Measurements from ENCODE around the gene ZC3H18. TPM values are rescaled to one million over a fixed set of nuclear protein-coding genes. Genes with fewer than 3 reads are reported as not detected.

Gene ZC3H18
- total and polyA plus RNA-seq, 2 experiments from 2014 or later, result 30.0 to 40.7 TPM

GRCh38 chr16:88537859-88538258 lies 32.3 kb upstream of the ZC3H18 start:
- no peaks in the 10 kb centered on the region for H4K20me1 ChIP-seq (replicated peaks; ENCODE audit: insufficient read depth)
- H3K4me1 ChIP-seq (ENCODE audit: insufficient read depth), result no peaks in the 10 kb centered on the region; the same call in 1 of the 2 replicates
- peaks cover 16% of the 10 kb centered on the region for H3K27me3 Mint-ChIP-seq (ENCODE audit: insufficient read depth, low read depth, poor library complexity)
- H3K4me1 Mint-ChIP-seq, result peaks cover 10% of the 10 kb centered on the region
- no peaks in the 10 kb centered on the region for H3K79me2 ChIP-seq (replicated peaks; ENCODE audit: insufficient read depth)
- ATAC-seq (no peak), DNase-seq (ENCODE audit: low spot score) (no peak)
- H3K27me3 ChIP-seq (ENCODE audit: insufficient read depth), result no peaks in the 10 kb centered on the region
- H2AFZ ChIP-seq, result no peak overlapping the region
- H3F3A ChIP-seq (replicated peaks; ENCODE audit: low read depth), result peaks cover 5% of the 10 kb centered on the region; the same call in 1 of the 2 replicates
- peaks cover 4% of the 10 kb centered on the region; the same call in 2 of the 3 replicates for H3K36me3 Mint-ChIP-seq (ENCODE audit: low read depth)
- H3K27ac ChIP-seq (ENCODE audit: low read depth), result no peak overlapping the region
- H3K36me3 ChIP-seq (ENCODE audit: insufficient read depth), result no peaks in the 10 kb centered on the region
- H3K27ac Mint-ChIP-seq, result no peak overlapping the region
- H3K4me3 Mint-ChIP-seq, result no peak overlapping the region
- H3K9me2 ChIP-seq (ENCODE audit: insufficient read depth), result no peaks in the 10 kb centered on the region
- peaks cover 10% of the 10 kb centered on the region for H3K9me3 Mint-ChIP-seq
- no peak overlapping the region for H3K4me2 ChIP-seq
- no peak for TF ChIP-seq JUNB (IDR thresholded peaks at IDR 0.05; ENCODE audit: unreplicated experiment)
- no peak for TF ChIP-seq NANOG (IDR thresholded peaks at IDR 0.05; ENCODE audit: borderline replicate concordance)
- no peak for TF ChIP-seq ZNF114 (CRISPR knock-in tag; IDR thresholded peaks at IDR 0.05)
- no peak for TF ChIP-seq CREB1 (CRISPR knock-in tag; IDR thresholded peaks at IDR 0.05; ENCODE audit: low read depth)
- no peak for TF ChIP-seq EZH2 (IDR thresholded peaks at IDR 0.05; ENCODE audit: low read depth, unreplicated experiment)
- TF ChIP-seq ETS1 (IDR thresholded peaks at IDR 0.05), result no peak
- H3K4me3 ChIP-seq, result no peak overlapping the region

- peaks cover 20% of the 10 kb centered on the region for H3K27me3 Mint-ChIP-seq (ENCODE audit: insufficient read depth, low read depth, poor library complexity)
- H3K27me3 ChIP-seq (ENCODE audit: insufficient read depth), result no peaks in the 10 kb centered on the region
- H3K9me3 Mint-ChIP-seq, result peaks cover 17% of the 10 kb centered on the region
- H3K79me2 ChIP-seq (replicated peaks; ENCODE audit: insufficient read depth), result no peaks in the 10 kb centered on the region
- H3K36me3 ChIP-seq (ENCODE audit: insufficient read depth), result no peaks in the 10 kb centered on the region
- no peak for DNase-seq (ENCODE audit: low spot score)
- no peaks in the 10 kb centered on the region for H4K20me1 ChIP-seq (replicated peaks; ENCODE audit: insufficient read depth)
- H3F3A ChIP-seq (replicated peaks; ENCODE audit: low read depth), result peaks cover 5% of the 10 kb centered on the region; the same call in 1 of the 2 replicates
- no peak overlapping the region for H3K4me2 ChIP-seq
- no peak for ATAC-seq
- H3K4me3 Mint-ChIP-seq, result no peak overlapping the region; the same call in 2 of the 3 replicates
- no peaks in the 10 kb centered on the region for H3K9me2 ChIP-seq (ENCODE audit: insufficient read depth)
- H3K4me1 ChIP-seq (ENCODE audit: insufficient read depth), result no peaks in the 10 kb centered on the region; the same call in 1 of the 2 replicates
- no peak overlapping the region for H3K27ac ChIP-seq (ENCODE audit: low read depth)
- H3K4me1 Mint-ChIP-seq, result peaks cover 10% of the 10 kb centered on the region
- H3K27ac Mint-ChIP-seq, result no peak overlapping the region
- no peak overlapping the region for H2AFZ ChIP-seq
- H3K36me3 Mint-ChIP-seq (ENCODE audit: low read depth), result peaks cover 10% of the 10 kb centered on the region; the same call in 2 of the 3 replicates
- no peak overlapping the region for H3K4me3 ChIP-seq
- no peak for TF ChIP-seq JUNB (IDR thresholded peaks at IDR 0.05; ENCODE audit: unreplicated experiment)
- TF ChIP-seq ZNF462 (CRISPR knock-in tag; IDR thresholded peaks at IDR 0.05), result no peak
Measured at GRCh38 chr16:88538366-88539060, 31.7 kb upstream of the ZC3H18 start.
